IPS-15b (cell line): ENCODE data around the gene TGM6.

ENCODE experiments used
- H3K27me3 ChIP-seq: one replicate; pipeline ENCODE4 v1.6.1; 2013; ENCODE audit warnings: low read length; ENCODE audit not compliant: control insufficient read depth, insufficient read depth
- H3K36me3 ChIP-seq: one replicate; pipeline ENCODE4 v1.6.1; 2013; ENCODE audit warnings: low read length; ENCODE audit not compliant: control insufficient read depth, insufficient read depth
- H3K4me1 ChIP-seq: one replicate; pipeline ENCODE4 v1.6.1; 2013; ENCODE audit warnings: mild to moderate bottlenecking, low read length; ENCODE audit not compliant: control insufficient read depth, insufficient read depth
- H3K4me3 ChIP-seq: one replicate; pipeline ENCODE4 v1.5.1; 2013; ENCODE audit warnings: low read depth, low read length
- H3K9ac ChIP-seq: one replicate; pipeline ENCODE4 v1.6.1; 2013; ENCODE audit warnings: low read depth, mild to moderate bottlenecking, low read length
- H3K9me3 ChIP-seq: one replicate; pipeline ENCODE4 v1.6.1; 2013; ENCODE audit warnings: mild to moderate bottlenecking, low read length; ENCODE audit not compliant: control insufficient read depth, insufficient read depth

The TGM6 gene

GRCh38 chr20:2341336-2341735 is 39.4 kb upstream of the TGM6 start:
- Histone ChIP-seq H3K9me3 (no peaks in the 10 kb centered on the region), H3K9ac (no peak overlapping the region), H3K4me3 (no peak overlapping the region), H3K36me3 (no peaks in the 10 kb centered on the region), H3K27me3 (no peaks in the 10 kb centered on the region), H3K4me1 (no peaks in the 10 kb centered on the region)

DNA sequence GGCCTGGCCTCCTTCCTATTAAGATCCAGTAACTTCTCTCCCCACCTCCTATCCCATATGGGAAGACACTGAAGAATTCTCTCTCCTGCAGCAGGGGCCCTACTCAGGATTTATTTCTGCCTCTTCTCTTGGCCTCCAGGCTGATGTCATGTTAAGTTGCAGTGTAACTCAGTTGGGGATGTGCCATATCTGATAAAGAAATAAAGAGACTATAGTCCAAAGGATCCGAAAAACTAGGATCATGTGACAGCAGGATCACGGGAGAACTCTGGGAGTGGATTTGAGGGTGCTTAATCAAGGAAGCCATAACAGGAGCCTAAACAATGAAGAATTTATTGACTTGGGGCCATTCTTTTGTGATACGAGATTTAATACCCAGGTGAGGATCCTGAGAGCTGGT is 38.5 kb upstream of the TGM6 start:
- Histone ChIP-seq H3K27me3 (no peaks in the 10 kb centered on the region), H3K9me3 (no peaks in the 10 kb centered on the region), H3K4me3 (no peak overlapping the region), H3K9ac (no peak overlapping the region), H3K4me1 (no peaks in the 10 kb centered on the region), H3K36me3 (no peaks in the 10 kb centered on the region)

DNA sequence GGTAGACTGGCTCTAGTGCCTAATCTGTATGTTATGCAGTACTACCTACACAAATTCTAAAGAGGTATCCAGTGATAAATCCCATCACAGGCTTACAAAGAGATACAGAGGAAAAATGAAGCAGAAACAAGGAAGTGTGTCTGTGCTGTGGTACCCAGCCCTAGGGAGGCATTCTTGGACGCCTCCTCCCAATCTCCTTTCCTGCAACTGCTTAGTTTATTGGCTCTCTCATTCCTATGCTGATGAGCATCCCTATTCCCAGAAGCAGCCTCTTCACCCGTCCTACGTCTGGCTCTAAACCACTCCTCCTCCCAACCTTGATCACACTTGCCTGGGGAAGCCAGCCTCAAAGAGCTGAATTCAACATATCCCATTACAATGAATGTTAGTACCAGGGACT is 34.5 kb upstream of the TGM6 start:
- Histone ChIP-seq H3K4me3 (no peak overlapping the region), H3K4me1 (no peaks in the 10 kb centered on the region), H3K27me3 (no peaks in the 10 kb centered on the region), H3K36me3 (no peaks in the 10 kb centered on the region), H3K9ac (no peak overlapping the region), H3K9me3 (no peaks in the 10 kb centered on the region)

DNA sequence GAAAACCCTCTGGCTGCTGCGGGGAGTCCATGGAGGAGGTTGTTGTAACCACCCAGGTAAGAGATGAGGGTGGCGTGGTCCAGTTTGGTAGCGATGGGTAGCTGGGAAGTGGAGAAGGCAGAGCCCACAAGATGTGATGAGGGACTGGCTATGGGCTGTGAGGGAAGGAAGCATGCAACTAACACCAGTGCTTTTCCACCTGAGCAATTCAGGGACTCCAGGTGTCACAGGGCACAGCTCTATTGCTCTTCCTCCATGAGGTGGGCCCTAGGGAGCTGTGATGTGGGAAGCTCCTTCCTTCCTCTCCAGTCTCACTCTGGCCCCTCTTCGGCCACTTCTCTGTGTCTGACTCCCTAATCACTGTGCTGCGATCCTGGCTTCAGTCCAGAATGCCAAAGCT is 32.4 kb upstream of the TGM6 start:
- Histone ChIP-seq H3K4me1 (no peaks in the 10 kb centered on the region), H3K36me3 (no peaks in the 10 kb centered on the region), H3K9me3 (no peaks in the 10 kb centered on the region), H3K4me3 (no peak overlapping the region), H3K27me3 (no peaks in the 10 kb centered on the region), H3K9ac (no peak overlapping the region)

DNA sequence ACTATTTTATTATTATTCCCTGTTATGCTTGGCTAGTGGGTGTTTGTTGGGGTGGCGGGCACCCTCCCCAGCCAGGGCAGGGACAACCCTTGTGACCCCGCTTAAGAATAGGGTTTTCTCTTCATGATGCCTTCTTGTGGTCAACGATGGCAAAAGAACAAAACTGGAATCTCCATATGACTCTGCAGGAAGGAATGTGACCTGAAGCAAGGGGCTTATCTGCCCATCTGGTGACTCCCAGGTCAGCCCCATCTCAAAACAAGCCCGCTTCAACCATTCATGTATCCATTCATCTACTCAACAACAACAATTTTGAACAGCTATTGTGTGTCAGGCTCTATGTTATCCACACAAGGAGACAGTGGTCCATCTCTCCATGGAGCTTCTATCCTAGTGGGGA is 30.9 kb upstream of the TGM6 start:
- Histone ChIP-seq H3K4me1 (no peaks in the 10 kb centered on the region), H3K4me3 (no peak overlapping the region), H3K9ac (no peak overlapping the region), H3K9me3 (no peaks in the 10 kb centered on the region), H3K36me3 (no peaks in the 10 kb centered on the region), H3K27me3 (no peaks in the 10 kb centered on the region)

DNA sequence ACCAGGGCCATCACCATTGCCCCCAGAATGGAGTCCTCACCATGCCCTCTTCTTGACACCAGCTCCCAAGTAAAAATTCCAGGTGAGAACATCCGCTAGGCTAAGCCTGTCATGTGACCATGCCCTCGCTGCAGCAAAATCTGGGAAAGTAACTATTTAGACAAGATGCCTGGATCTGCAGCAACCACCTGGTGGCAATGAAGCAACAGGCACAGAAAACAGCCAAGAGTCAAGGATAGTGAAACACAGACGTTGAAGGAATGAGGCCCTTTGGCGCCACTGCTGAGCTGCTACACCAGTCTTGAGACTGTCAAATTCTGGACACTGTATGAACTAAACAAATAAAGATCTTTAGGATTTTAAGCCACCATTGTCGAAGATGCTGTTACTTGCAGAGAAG is 30.1 kb upstream of the TGM6 start:
- Histone ChIP-seq H3K36me3 (no peaks in the 10 kb centered on the region), H3K9ac (no peak overlapping the region), H3K27me3 (no peaks in the 10 kb centered on the region), H3K9me3 (no peaks in the 10 kb centered on the region), H3K4me1 (no peaks in the 10 kb centered on the region), H3K4me3 (no peak overlapping the region)

DNA sequence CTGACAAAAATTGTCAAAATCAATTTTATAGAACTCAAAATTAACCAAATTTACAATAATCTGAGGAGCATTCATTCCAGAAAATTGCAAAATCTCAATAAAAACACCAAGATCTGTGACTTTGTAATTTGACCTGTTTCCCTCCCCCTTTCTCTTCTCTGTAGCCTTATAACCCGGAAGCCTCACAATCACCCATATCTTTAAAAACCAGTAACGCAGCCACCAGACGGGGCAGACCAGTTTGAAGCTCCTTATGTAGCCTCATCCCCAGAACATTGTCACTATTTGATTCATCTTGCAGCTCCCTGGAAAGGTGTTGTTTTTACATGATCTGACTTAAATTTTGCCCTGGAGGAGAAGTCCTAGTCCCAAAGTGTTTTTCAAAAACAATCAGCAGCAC is 27.5 kb upstream of the TGM6 start:
- Histone ChIP-seq H3K36me3 (no peaks in the 10 kb centered on the region), H3K9ac (no peak overlapping the region), H3K9me3 (no peaks in the 10 kb centered on the region), H3K27me3 (no peaks in the 10 kb centered on the region), H3K4me1 (no peaks in the 10 kb centered on the region), H3K4me3 (no peak overlapping the region)

- Histone ChIP-seq H3K4me3 (no peak overlapping the region), H3K9ac (no peak overlapping the region), H3K4me1 (no peaks in the 10 kb centered on the region), H3K9me3 (no peaks in the 10 kb centered on the region), H3K27me3 (no peaks in the 10 kb centered on the region), H3K36me3 (no peaks in the 10 kb centered on the region)
Measured at GRCh38 chr20:2357114-2357513, 23.6 kb upstream of the TGM6 start.

DNA sequence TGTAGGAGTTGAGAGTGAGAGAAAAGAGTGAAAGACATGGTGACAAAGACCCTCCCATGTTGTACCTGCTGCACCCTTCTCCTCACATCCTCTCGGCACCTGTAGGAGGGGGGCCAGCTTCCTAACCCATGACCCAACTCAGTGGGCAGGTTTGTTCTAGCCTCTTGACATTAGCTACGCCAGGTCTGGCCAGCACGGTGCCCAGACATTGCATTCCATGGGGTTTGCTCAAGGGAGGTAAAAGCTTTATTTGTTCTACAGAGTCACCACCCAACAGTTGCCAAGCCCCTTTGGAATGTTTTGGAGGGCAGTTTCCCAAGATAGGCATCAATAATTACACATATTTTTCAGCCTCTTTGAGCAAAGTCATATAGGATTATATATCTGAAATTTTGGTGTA is 22.7 kb upstream of the TGM6 start:
- Histone ChIP-seq H3K4me1 (no peaks in the 10 kb centered on the region), H3K9ac (no peak overlapping the region), H3K36me3 (no peaks in the 10 kb centered on the region), H3K9me3 (no peaks in the 10 kb centered on the region), H3K27me3 (no peaks in the 10 kb centered on the region), H3K4me3 (no peak overlapping the region)

GRCh38 chr20:2361035-2361593 is 19.6 kb upstream of the TGM6 start:
- H3K27me3 ChIP-seq = no peaks in the 10 kb centered on the region
- no peak overlapping the region for H3K9ac ChIP-seq
- no peaks in the 10 kb centered on the region for H3K36me3 ChIP-seq
- no peaks in the 10 kb centered on the region for H3K9me3 ChIP-seq
- no peaks in the 10 kb centered on the region for H3K4me1 ChIP-seq
- H3K4me3 ChIP-seq = no peak overlapping the region

DNA sequence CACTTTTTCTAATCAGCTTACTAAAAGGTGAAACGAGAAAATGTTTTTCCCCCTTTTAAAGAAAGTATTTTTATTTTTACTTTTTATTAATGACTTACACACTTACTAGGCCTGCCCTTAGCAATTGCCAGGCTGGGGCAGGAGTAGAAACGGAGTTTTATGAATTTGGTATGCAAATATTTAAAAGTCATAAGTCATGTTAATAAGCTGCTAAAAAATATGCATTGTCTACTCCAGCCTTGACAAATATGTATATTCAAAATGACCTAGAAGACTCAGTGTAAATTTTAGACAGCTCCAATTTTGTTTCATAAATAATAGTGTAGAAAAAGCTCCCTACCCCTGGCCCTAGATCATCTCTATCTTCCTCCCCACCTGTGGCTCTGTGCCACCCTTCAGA is 17.5 kb upstream of the TGM6 start:
- no peaks in the 10 kb centered on the region for H3K4me1 ChIP-seq
- no peaks in the 10 kb centered on the region for H3K9me3 ChIP-seq
- no peak overlapping the region for H3K4me3 ChIP-seq
- no peaks in the 10 kb centered on the region for H3K36me3 ChIP-seq
- H3K27me3 ChIP-seq = no peaks in the 10 kb centered on the region
- no peak overlapping the region for H3K9ac ChIP-seq

GRCh38 chr20:2363587-2363986 is 17.1 kb upstream of the TGM6 start:
- Histone ChIP-seq H3K36me3 (no peaks in the 10 kb centered on the region), H3K9me3 (no peaks in the 10 kb centered on the region), H3K9ac (no peak overlapping the region), H3K4me3 (no peak overlapping the region), H3K27me3 (no peaks in the 10 kb centered on the region), H3K4me1 (no peaks in the 10 kb centered on the region)

DNA sequence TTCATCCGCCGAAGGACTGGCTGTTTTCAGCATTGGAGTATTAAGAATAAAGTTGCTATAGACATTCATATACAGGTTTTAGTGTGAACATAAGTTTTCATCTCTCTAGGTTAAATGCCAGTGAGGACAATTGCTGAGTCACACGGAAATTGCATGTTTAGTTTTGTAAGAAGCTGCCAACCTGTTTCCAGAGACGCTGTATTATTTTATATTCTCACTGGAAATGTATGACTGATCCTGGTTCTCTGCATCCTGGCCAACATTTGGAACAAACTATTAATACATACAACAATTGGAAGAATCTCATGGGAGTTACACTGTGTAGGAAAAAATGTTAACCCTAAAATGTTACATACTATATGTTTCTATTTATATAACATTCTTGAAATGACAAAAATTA is 16.7 kb upstream of the TGM6 start:
- no peaks in the 10 kb centered on the region for H3K27me3 ChIP-seq
- no peaks in the 10 kb centered on the region for H3K9me3 ChIP-seq
- no peaks in the 10 kb centered on the region for H3K4me1 ChIP-seq
- H3K36me3 ChIP-seq = no peaks in the 10 kb centered on the region
- no peak overlapping the region for H3K4me3 ChIP-seq
- no peak overlapping the region for H3K9ac ChIP-seq
